RPMI8226 (cell line): ENCODE measurements around the gene COA6.
"Not testable (repeated sequence)": the region's sequence is repeated elsewhere in the genome, so short reads cannot be mapped to it uniquely, and the experiment has no call there.

Source experiments
- DNase-seq: peaks from one replicate; pipeline ENCODE4 v3.0.0-alpha.2; 2015

COA6 gene

GRCh38 chr1:234371414-234371813, 1.8 kb upstream of the COA6 start:
- no peak for DNase-seq

GRCh38 chr1:234372011-234372757, 1.1 kb upstream of the COA6 start:
- no peak for DNase-seq

- no peak for DNase-seq
These were observed 651 bp downstream of the COA6 start for GRCh38 chr1:234373959-234374254.

- no peak for DNase-seq
These were observed 2.4 kb downstream of the COA6 start for GRCh38 chr1:234375672-234376071.

- DNase-seq = not testable (repeated sequence)
These were observed 6.4 kb downstream of the COA6 start for GRCh38 chr1:234379591-234380109.

GRCh38 chr1:234381699-234382555, 8.7 kb downstream of the COA6 start:
- no peak for DNase-seq

GRCh38 chr1:234386122-234386521, 12.9 kb downstream of the COA6 start:
- DNase-seq = no peak

- DNase-seq = no peak
These were observed 14.8 kb downstream of the COA6 start for GRCh38 chr1:234388094-234388493.

GRCh38 chr1:234393190-234393589, 19.9 kb downstream of the COA6 start:
- no peak for DNase-seq

GRCh38 chr1:234395297-234395696, 22.0 kb downstream of the COA6 start:
- no peak for DNase-seq

- DNase-seq = no peak
These were observed 22.8 kb downstream of the COA6 start for GRCh38 chr1:234396092-234396491.

- no peak for DNase-seq
These were observed 23.6 kb downstream of the COA6 start for GRCh38 chr1:234396871-234397270.

- DNase-seq = no peak
These were observed 24.5 kb downstream of the COA6 start for GRCh38 chr1:234397732-234398131.

- no peak for DNase-seq
These were observed 25.7 kb downstream of the COA6 start for GRCh38 chr1:234398849-234399381.

- not testable (repeated sequence) for DNase-seq
These were observed 26.3 kb downstream of the COA6 start for GRCh38 chr1:234399515-234399914.

GRCh38 chr1:234400773-234401172, 27.5 kb downstream of the COA6 start:
- DNase-seq = peak; percentile 32

GRCh38 chr1:234401658-234402057, 28.4 kb downstream of the COA6 start:
- DNase-seq = no peak

- DNase-seq = no peak
These were observed 29.7 kb downstream of the COA6 start for GRCh38 chr1:234402939-234403338.

- DNase-seq = no peak
These were observed 32.4 kb downstream of the COA6 start for GRCh38 chr1:234405676-234406075.

GRCh38 chr1:234406871-234407270, 33.6 kb downstream of the COA6 start:
- no peak for DNase-seq

- no peak for DNase-seq
These were observed 35.5 kb downstream of the COA6 start for GRCh38 chr1:234408757-234409156.

- no peak for DNase-seq
These were observed 36.1 kb downstream of the COA6 start for GRCh38 chr1:234409328-234409727.

GRCh38 chr1:234412830-234413229, 39.6 kb downstream of the COA6 start:
- DNase-seq = no peak

GRCh38 chr1:234413485-234413884, 40.2 kb downstream of the COA6 start:
- DNase-seq = no peak
